Endodermal cell (in vitro differentiated cells): ENCODE data around the gene ACAD9. TPM values are rescaled to one million over a fixed set of nuclear protein-coding genes. Genes with fewer than 3 reads are reported as not detected.

ENCODE experiments used
- DNase-seq: peaks from one replicate; pipeline ENCODE4 v3.0.0-alpha.2; 2017
- H3K27ac ChIP-seq: 2 replicates; pipeline ENCODE4 v1.5.1; 2013; ENCODE audit warnings: mild to moderate bottlenecking, low read depth, low read length, moderate library complexity
- H3K27me3 ChIP-seq: 2 replicates; pipeline ENCODE4 v1.6.1; 2013; ENCODE audit warnings: mild to moderate bottlenecking, low read length, moderate library complexity; ENCODE audit not compliant: insufficient read depth, control insufficient read depth, poor library complexity, severe bottlenecking
- H3K36me3 ChIP-seq: 2 replicates; pipeline ENCODE4 v1.7.0; 2013; ENCODE audit warnings: mild to moderate bottlenecking, low read length, moderate library complexity; ENCODE audit not compliant: control insufficient read depth, insufficient read depth
- H3K4me1 ChIP-seq: one replicate; pipeline ENCODE4 v1.7.0; 2013; ENCODE audit warnings: low read length; ENCODE audit not compliant: control insufficient read depth, insufficient read depth
- H3K4me3 ChIP-seq: 2 replicates; pipeline ENCODE4 v1.5.1; 2013; ENCODE audit warnings: mild to moderate bottlenecking, low read length, moderate library complexity
- H3K9ac ChIP-seq: 2 replicates; pipeline ENCODE4 v1.6.1; 2013; ENCODE audit warnings: mild to moderate bottlenecking, low read length, moderate library complexity; ENCODE audit not compliant: poor library complexity, severe bottlenecking; ENCODE audit errors: extremely low read depth
- H3K9me3 ChIP-seq: 2 replicates; pipeline ENCODE4 v1.6.1; 2013; ENCODE audit warnings: mild to moderate bottlenecking, low read length, moderate library complexity; ENCODE audit not compliant: control insufficient read depth
- H3K27ac Mint-ChIP-seq: 2 replicates; pipeline ENCODE4 v1.8.0; 2020; ENCODE audit warnings: mixed read lengths
- H3K27me3 Mint-ChIP-seq: 2 replicates; pipeline ENCODE4 v1.8.0; 2021; ENCODE audit warnings: mild to moderate bottlenecking, mixed read lengths; ENCODE audit not compliant: insufficient read depth
- H3K36me3 Mint-ChIP-seq: 2 replicates; pipeline ENCODE4 v1.8.0; 2020; ENCODE audit warnings: low read depth, mixed read lengths
- H3K4me1 Mint-ChIP-seq: 2 replicates; pipeline ENCODE4 v1.8.0; 2020; ENCODE audit warnings: mixed read lengths
- H3K4me3 Mint-ChIP-seq: 2 replicates; pipeline ENCODE4 v1.8.0; 2020; ENCODE audit warnings: mild to moderate bottlenecking, moderate library complexity, mixed read lengths
- H3K9me3 Mint-ChIP-seq: 2 replicates; pipeline ENCODE4 v1.8.0; 2020; ENCODE audit warnings: mild to moderate bottlenecking, mixed read lengths
- CTCF ChIP-seq: fragments of 200-600 bp; sonication (generic); conservative IDR thresholded peaks from 2 replicates; pipeline ENCODE4 v1.5.0; 2021; ENCODE audit warnings: antibody characterized with exemption, mild to moderate bottlenecking
- whole genome bisulfite sequencing, 2 experiments: methylation state at CpG; one replicate each; pipeline versions ENCODE4 v1.1.5 to v1.1.7; 2013; ENCODE audit warnings: missing lambda C conversion rate in 2 of 2, mixed read lengths in 1 of 2; ENCODE audit not compliant: insufficient coverage in 1 of 2, insufficient read length in 1 of 2; 5-methylcytosine and 5-hydroxymethylcytosine counted together
- total RNA-seq, 2 donors: library from RNA; stranded (reverse); fragmentation: NEBNext Ultra II Directional in 1 of 2; extraction: Animal tissue kit (Norgen Biotek cat#: 25700) in 1 of 2; gene quantifications; 2 replicates in 1 of 2; 3 replicates in 1 of 2; pipeline ENCODE4 v1.2.1, GENCODE V29; 2021

The ACAD9 gene
- total RNA-seq, 2 donors from 2014 or later = 48.0 to 52.1 TPM

GRCh38 chr3:128911911-128912310 is 32.5 kb downstream of the ACAD9 start:
- Mint-ChIP-seq H3K9me3 (no peaks in the 10 kb centered on the region), H3K27me3 (no peaks in the 10 kb centered on the region), H3K27ac (no peak overlapping the region), H3K4me1 (no peaks in the 10 kb centered on the region), H3K4me3 (no peak overlapping the region), H3K36me3 (peaks cover 56% of the 10 kb centered on the region)
- no peak for TF ChIP-seq CTCF
- DNase-seq = peak; percentile 27
- Histone ChIP-seq H3K36me3 (peaks cover 91% of the 10 kb centered on the region), H3K27ac (no peak overlapping the region), H3K27me3 (no peaks in the 10 kb centered on the region), H3K9me3 (no peaks in the 10 kb centered on the region), H3K9ac (no peak overlapping the region), H3K4me3 (no peak overlapping the region), H3K4me1 (no peaks in the 10 kb centered on the region)
- 94 to 95% methylated on average over 5 to 7 of the region's 7 CpGs for WGBS, 2 experiments

GRCh38 chr3:128914966-128915645 is 35.7 kb downstream of the ACAD9 start:
- H3K27me3 Mint-ChIP-seq = no peaks in the 10 kb centered on the region
- Histone ChIP-seq H3K36me3 (peaks cover 96% of the 10 kb centered on the region), H3K27me3 (no peaks in the 10 kb centered on the region), H3K9me3 (peaks cover 14% of the 10 kb centered on the region), H3K4me3 (no peak overlapping the region), H3K9ac (no peak overlapping the region), H3K27ac (no peak overlapping the region), H3K4me1 (no peaks in the 10 kb centered on the region)
- no peak overlapping the region for H3K4me3 Mint-ChIP-seq
- DNase-seq = no peak
- no peak for TF ChIP-seq CTCF
- 96 to 99% methylated on average over 8 to 10 of the region's 10 CpGs for WGBS, 2 experiments
- peaks cover 19% of the 10 kb centered on the region for H3K9me3 Mint-ChIP-seq
- H3K4me1 Mint-ChIP-seq = no peaks in the 10 kb centered on the region
- peaks cover 82% of the 10 kb centered on the region for H3K36me3 Mint-ChIP-seq
- no peak overlapping the region for H3K27ac Mint-ChIP-seq

GRCh38 chr3:128917291-128917690 is 37.9 kb downstream of the ACAD9 start:
- Histone ChIP-seq H3K27me3 (no peaks in the 10 kb centered on the region), H3K9ac (no peak overlapping the region), H3K9me3 (peaks cover 32% of the 10 kb centered on the region), H3K4me3 (no peak overlapping the region), H3K27ac (no peak overlapping the region), H3K4me1 (no peaks in the 10 kb centered on the region), H3K36me3 (peaks cover 78% of the 10 kb centered on the region)
- Mint-ChIP-seq H3K27ac (no peak overlapping the region), H3K4me1 (no peaks in the 10 kb centered on the region), H3K9me3 (peaks cover 38% of the 10 kb centered on the region), H3K27me3 (peaks cover 7% of the 10 kb centered on the region), H3K36me3 (peaks cover 83% of the 10 kb centered on the region), H3K4me3 (no peak overlapping the region)
- WGBS, 2 experiments = 87 to 100% methylated on average over 1 to 2 of the region's 2 CpGs
- DNase-seq = no peak
- TF ChIP-seq CTCF = peak; percentile 30
